H1 (cell line): ENCODE data around the gene CYBRD1. TPM values are rescaled to one million over a fixed set of nuclear protein-coding genes. Genes with fewer than 3 reads are reported as not detected.

ENCODE experiments used
- CTCF ChIA-PET: fragments of 300-600 bp; sonication (Branson Sonifier 250); formaldehyde crosslinking; loops from one replicate; lab custom pipeline; 2021; ENCODE audit not compliant: partially characterized antibody; lab: Charles Lee
- POLR2A ChIA-PET: fragments of 300-600 bp; sonication (Branson Sonifier 250); formaldehyde crosslinking; loops from one replicate; lab custom pipeline; 2021; ENCODE audit warnings: inconsistent platforms; ENCODE audit not compliant: partially characterized antibody; lab: Charles Lee
- DNase-seq, 2 experiments: peaks; one replicate each; pipeline versions ENCODE4 v3.0.0 to v3.0.0-alpha.2; 2010 to 2022; ENCODE audit warnings: low spot score in 2 of 2, low read depth in 1 of 2, mixed read lengths in 1 of 2
- FAIRE-seq: peaks from 2 replicates; lab custom pipeline; 2011; peaks lifted over from hg19 to GRCh38; lab: Jason Lieb, UNC
- H2AFZ ChIP-seq: 2 replicates; pipeline ENCODE4 v1.8.1; 2012; ENCODE audit warnings: low read length, inconsistent platforms
- H2AK5ac ChIP-seq: 2 replicates; pipeline ENCODE4 v1.6.1; 2013; ENCODE audit warnings: low read depth, low read length
- H2BK120ac ChIP-seq: replicated peaks from 2 replicates; pipeline ENCODE3; 2013; ENCODE audit warnings: low read depth, low read length, inconsistent platforms
- H2BK12ac ChIP-seq: 2 replicates; pipeline ENCODE4 v1.6.1; 2013; ENCODE audit warnings: low read depth, low read length
- H2BK15ac ChIP-seq: 2 replicates; pipeline ENCODE4 v1.6.1; 2013; ENCODE audit warnings: low read length
- H2BK20ac ChIP-seq: 2 replicates; pipeline ENCODE4 v1.6.1; 2013; ENCODE audit warnings: low read length
- H2BK5ac ChIP-seq: 2 replicates; pipeline ENCODE4 v1.6.1; 2013; ENCODE audit warnings: low read depth, low read length
- H3K14ac ChIP-seq: 2 replicates; pipeline ENCODE4 v1.6.1; 2013; ENCODE audit warnings: inconsistent platforms; ENCODE audit not compliant: insufficient read length
- H3K18ac ChIP-seq: 2 replicates; pipeline ENCODE4 v1.6.1; 2013; ENCODE audit warnings: low read length; ENCODE audit errors: extremely low read depth
- H3K23ac ChIP-seq: 2 replicates; pipeline ENCODE4 v1.6.1; 2013; ENCODE audit warnings: inconsistent platforms; ENCODE audit not compliant: insufficient read length
- H3K23me2 ChIP-seq: 2 replicates; pipeline ENCODE4 v1.6.1; 2013; ENCODE audit warnings: low read depth, low read length
- H3K27ac ChIP-seq: 2 replicates; pipeline ENCODE4 v1.6.1; 2011; ENCODE audit warnings: low read depth, low read length, inconsistent platforms
- H3K27me3 ChIP-seq, 4 experiments: replicated peaks in 1 of 4; 1 replicate in 1 of 4; 2 replicates in 3 of 4; pipeline versions ENCODE4 v1.6.1 to v1.8.1; 2011 to 2013; ENCODE audit warnings: low read length in 3 of 4, mild to moderate bottlenecking in 3 of 4, inconsistent platforms in 2 of 4, mixed read lengths in 2 of 4, moderate library complexity in 1 of 4; ENCODE audit not compliant: control insufficient read depth in 3 of 4, insufficient read depth in 3 of 4; ENCODE audit errors: extremely low read depth in 1 of 4
- H3K36me3 ChIP-seq, 4 experiments: 2 replicates each; pipeline versions ENCODE4 v1.6.1 to v1.8.1; 2011 to 2013; ENCODE audit warnings: mild to moderate bottlenecking in 4 of 4, low read length in 3 of 4, moderate library complexity in 2 of 4, control low read depth in 1 of 4, inconsistent platforms in 1 of 4; ENCODE audit not compliant: insufficient read depth in 4 of 4, control insufficient read depth in 2 of 4
- H3K4ac ChIP-seq: replicated peaks from 2 replicates; pipeline ENCODE3; 2013; ENCODE audit warnings: low read length, low read depth, mixed read lengths, inconsistent platforms; ENCODE audit not compliant: insufficient read length
- H3K4me1 ChIP-seq, 4 experiments: replicated peaks in 1 of 4; 1 replicate in 1 of 4; 2 replicates in 3 of 4; pipeline versions ENCODE4 v1.6.1 to v1.8.1; 2011 to 2013; ENCODE audit warnings: low read length in 3 of 4, inconsistent platforms in 2 of 4, mixed read lengths in 1 of 4; ENCODE audit not compliant: insufficient read depth in 4 of 4, control insufficient read depth in 3 of 4
- H3K4me2 ChIP-seq, 2 experiments: 2 replicates each; pipeline versions ENCODE4 v1.6.1 to v1.8.1; 2011 to 2013; ENCODE audit warnings: low read depth in 2 of 2, low read length in 2 of 2, control low read depth in 1 of 2, inconsistent platforms in 1 of 2, mild to moderate bottlenecking in 1 of 2; ENCODE audit not compliant: insufficient read depth in 1 of 2
- H3K4me3 ChIP-seq, 4 experiments: fragments of 200-600, 300-600 bp in 1 of 4; sonication (generic), shearing (Covaris generic), sonication (Bioruptor Twin) in 1 of 4; 2 replicates each; pipeline versions ENCODE4 v1.5.1 to v1.8.1; 2011 to 2016; ENCODE audit warnings: low read length in 4 of 4, low read depth in 3 of 4, control low read depth in 2 of 4, inconsistent platforms in 2 of 4, mild to moderate bottlenecking in 2 of 4, mixed read lengths in 1 of 4, moderate library complexity in 1 of 4; ENCODE audit not compliant: insufficient read depth in 2 of 4; ENCODE audit errors: extremely low read depth in 1 of 4
- H3K56ac ChIP-seq: replicated peaks from 2 replicates; pipeline ENCODE3; 2013; ENCODE audit warnings: low read depth, mild to moderate bottlenecking, mixed read lengths, low read length, inconsistent platforms; ENCODE audit not compliant: insufficient read length
- H3K79me1 ChIP-seq: 2 replicates; pipeline ENCODE4 v1.6.1; 2013; ENCODE audit warnings: low read depth, low read length, control low read depth
- H3K79me2 ChIP-seq, 2 experiments: 2 replicates each; pipeline versions ENCODE4 v1.6.1 to v1.8.1; 2012 to 2013; ENCODE audit warnings: low read length in 2 of 2, mild to moderate bottlenecking in 2 of 2, inconsistent platforms in 1 of 2; ENCODE audit not compliant: insufficient read depth in 2 of 2, control insufficient read depth in 1 of 2
- H3K9ac ChIP-seq, 4 experiments: replicated peaks in 1 of 4; 1 replicate in 1 of 4; 2 replicates in 3 of 4; pipeline versions ENCODE4 v1.6.1 to v1.8.1; 2011 to 2013; ENCODE audit warnings: low read depth in 3 of 4, low read length in 3 of 4, control low read depth in 2 of 4, mild to moderate bottlenecking in 2 of 4, moderate library complexity in 2 of 4, inconsistent platforms in 1 of 4; ENCODE audit errors: extremely low read depth in 1 of 4
- H3K9me3 ChIP-seq, 2 experiments: 2 replicates each; pipeline versions ENCODE4 v1.6.1 to v1.8.1; 2012 to 2013; ENCODE audit warnings: mild to moderate bottlenecking in 2 of 2, moderate library complexity in 2 of 2, control low read depth in 1 of 2, inconsistent platforms in 1 of 2, low read depth in 1 of 2, low read length in 1 of 2, mixed read lengths in 1 of 2; ENCODE audit not compliant: insufficient read depth in 2 of 2
- H4K20me1 ChIP-seq, 2 experiments: replicated peaks in 1 of 2; 2 replicates each; pipeline versions ENCODE3 to v1.8.1; 2011 to 2013; ENCODE audit warnings: inconsistent platforms in 2 of 2, low read length in 2 of 2, mild to moderate bottlenecking in 1 of 2; ENCODE audit not compliant: insufficient read depth in 2 of 2, control insufficient read depth in 1 of 2
- H4K5ac ChIP-seq: 2 replicates; pipeline ENCODE4 v1.6.1; 2013; ENCODE audit warnings: low read length, low read depth, mixed read lengths, inconsistent platforms; ENCODE audit not compliant: insufficient read length
- H4K8ac ChIP-seq: 2 replicates; pipeline ENCODE4 v1.8.0; 2013; ENCODE audit warnings: mild to moderate bottlenecking, moderate library complexity, low read length, inconsistent platforms; ENCODE audit not compliant: insufficient read depth; ENCODE audit errors: extremely low read depth
- H4K91ac ChIP-seq: replicated peaks from 2 replicates; pipeline ENCODE3; 2013; ENCODE audit warnings: low read length, mixed read lengths, inconsistent platforms; ENCODE audit not compliant: insufficient read length
- BRCA1 ChIP-seq: IDR thresholded peaks from 2 replicates; pipeline ENCODE4 v1.6.1; 2012; ENCODE audit warnings: low read depth, low read length, improper control_type of control experiment
- HDAC2 ChIP-seq, 2 experiments: fragments of 300-600 bp in 1 of 2; sonication (generic) in 1 of 2; IDR thresholded peaks; 2 replicates each; pipeline ENCODE4 v1.6.1; 2011 to 2012; ENCODE audit warnings: low read depth in 2 of 2, low read length in 2 of 2, mild to moderate bottlenecking in 2 of 2, moderate library complexity in 2 of 2, borderline replicate concordance in 1 of 2, inconsistent platforms in 1 of 2
- JUND ChIP-seq: IDR thresholded peaks from 2 replicates; pipeline ENCODE4 v1.6.1; 2011; ENCODE audit warnings: mild to moderate bottlenecking, improper control_type of control experiment, low read length
- KDM1A ChIP-seq: fragments of 200-600, 300-600 bp; sonication (generic); IDR thresholded peaks from 2 replicates; pipeline ENCODE4 v1.7.1; 2016; ENCODE audit warnings: mild to moderate bottlenecking, low read length, borderline replicate concordance
- KDM5A ChIP-seq: fragments of 200-600 bp; IDR thresholded peaks from 2 replicates; pipeline ENCODE4 v1.7.1; 2012; ENCODE audit warnings: mild to moderate bottlenecking, low read length, inconsistent platforms, mixed read lengths
- RAD21 ChIP-seq, 2 experiments: IDR thresholded peaks in 1 of 2; conservative IDR thresholded peaks in 1 of 2; 2 replicates each; pipeline ENCODE4 v1.6.1; 2011; ENCODE audit warnings: low read depth in 2 of 2, low read length in 2 of 2, improper control_type of control experiment in 1 of 2, inconsistent platforms in 1 of 2, mild to moderate bottlenecking in 1 of 2, moderate library complexity in 1 of 2
- TEAD4 ChIP-seq: IDR thresholded peaks from 2 replicates; pipeline ENCODE4 v1.6.1; 2012; ENCODE audit warnings: low read depth, low read length, inconsistent platforms, mixed read lengths
- YY1 ChIP-seq: IDR thresholded peaks from 2 replicates; pipeline ENCODE4 v1.6.1; 2011; ENCODE audit warnings: low read depth, mild to moderate bottlenecking, low read length
- ZNF274 ChIP-seq: IDR thresholded peaks from 2 replicates; pipeline ENCODE4 v1.7.0; 2012; ENCODE audit warnings: low read length, borderline replicate concordance; ENCODE audit errors: extremely low read depth
- WGBS, 2 experiments: shearing (Covaris generic) in 1 of 2; methylation state at CpG; one replicate each; pipeline versions ENCODE4 v1.1.6 to v1.1.7; 2013 to 2015; ENCODE audit warnings: low lambda C conversion rate in 2 of 2, mixed read lengths in 2 of 2, inconsistent platforms in 1 of 2, low coverage in 1 of 2, missing lambda C conversion rate in 1 of 2; ENCODE audit not compliant: insufficient replicate concordance in 2 of 2, insufficient coverage in 1 of 2, insufficient read length in 1 of 2; ENCODE audit errors: extremely low coverage in 1 of 2, missing lambda C conversion rate in 1 of 2; 5-methylcytosine and 5-hydroxymethylcytosine counted together
- polyA plus RNA-seq, 7 experiments: library from polyadenylated mRNA; depleted of rRNA in 3 of 7; stranded (reverse) in 5 of 7; unstranded in 2 of 7; fragments of >200 nt in 5 of 7; fragments of 200-250 nt in 2 of 7; gene quantifications; 1 replicate in 5 of 7; 2 replicates in 1 of 7; 4 replicates in 1 of 7; pipeline versions ENCODE4 v1.2.1 to v1.2.3, GENCODE V29; 2011 to 2013; ENCODE audit warnings: missing spikeins in 2 of 7, mixed read lengths in 2 of 7
- total RNA-seq: library from RNA; stranded (reverse); fragmentation: NEBNext Ultra II Directional; extraction: Animal tissue kit (Norgen Biotek cat#: 25700); gene quantifications from 2 replicates; pipeline ENCODE4 v1.2.1, GENCODE V29; 2021
- TF ChIP-seq, protein P1 (sequence below), 3 experiments: IDR thresholded peaks; 1 replicate in 2 of 3; 2 replicates in 1 of 3; pipeline versions ENCODE4 v1.5.1 to v1.6.1; 2011; ENCODE audit warnings: low read length in 3 of 3, mild to moderate bottlenecking in 3 of 3, inconsistent platforms in 2 of 3, low read depth in 1 of 3, moderate library complexity in 1 of 3; ENCODE audit not compliant: insufficient read depth in 1 of 3; ENCODE audit errors: control extremely low read depth in 1 of 3

The CYBRD1 gene
- total and polyA plus RNA-seq, 2 of the 8 experiments (the other 6 are each of a cell fraction or from before 2014, with no cell fraction given): 10.7 to 12.6 TPM

DNA sequence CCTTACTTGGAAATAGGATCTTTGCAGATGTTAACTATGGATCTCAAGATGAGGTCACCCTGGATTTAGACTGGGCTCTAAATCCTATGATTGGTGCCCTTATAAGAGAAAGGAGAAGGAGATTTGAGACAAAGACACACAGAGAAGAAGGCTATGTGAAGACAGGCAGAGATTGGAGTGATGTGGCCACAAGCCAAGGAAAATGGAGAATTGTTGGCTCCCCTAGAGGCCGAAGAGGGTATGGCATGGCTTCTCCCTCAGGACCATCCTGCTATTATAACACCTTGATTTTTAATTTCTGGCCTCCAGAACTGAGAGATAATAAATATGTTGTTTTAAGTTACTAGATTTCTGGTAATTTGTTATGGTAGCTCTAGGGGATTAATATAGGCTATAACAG lies 7.6 kb downstream of the CYBRD1 start:
- 72% methylated on average over 1 of the region's 1 CpG; no CpG with 5 or more reads in 1 of the 2 experiments for WGBS, 2 experiments
- ChIA-PET CTCF (interaction anchor here (0.7 to 4.5 kb wide), 14 partner anchors 8 to 557 kb away, joined by 3 to 32 read pairs (median 4); partner anchors contain the start of gene CYBRD1), POLR2A (interaction anchor here (0.7 kb wide), 1 partner anchor 60 kb away, joined by 3 read pairs; no protein-coding TSS in a partner anchor)
- no peak overlapping the region for H3K14ac ChIP-seq
- H3K4me3 ChIP-seq: no peak overlapping the region
- FAIRE-seq (no peak), DNase-seq (peak in 1 of 2 experiments; percentile 62)
- no peak overlapping the region for H4K91ac ChIP-seq
- no peaks in the 10 kb centered on the region for H3K79me1 ChIP-seq
- H4K5ac ChIP-seq: no peak overlapping the region
- no peak overlapping the region for H3K4me2 ChIP-seq
- H2BK20ac ChIP-seq: no peak overlapping the region
- H2AK5ac ChIP-seq: no peak overlapping the region
- no peak overlapping the region for H3K4ac ChIP-seq
- H3K23me2 ChIP-seq: no peaks in the 10 kb centered on the region
- H3K27me3 ChIP-seq: no peaks in the 10 kb centered on the region
- H3K9me3 ChIP-seq: peaks cover 3 to 6% of the 10 kb centered on the region in 2 experiments; a peak in 3 of 4 replicates
- no peaks in the 10 kb centered on the region for H3K4me1 ChIP-seq
- no peak overlapping the region for H2AFZ ChIP-seq
- no peak overlapping the region for H2BK5ac ChIP-seq
- H2BK12ac ChIP-seq: no peak overlapping the region
- H3K56ac ChIP-seq: no peak overlapping the region
- no peak overlapping the region for H2BK15ac ChIP-seq
- H2BK120ac ChIP-seq: no peak overlapping the region
- no peak overlapping the region for H3K23ac ChIP-seq
- no peak overlapping the region for H3K9ac ChIP-seq
- peaks cover 0 to 40% of the 10 kb centered on the region in 2 experiments; a peak in 2 of 4 replicates for H3K79me2 ChIP-seq
- H3K27ac ChIP-seq: no peak overlapping the region
- H3K18ac ChIP-seq: no peak overlapping the region
- H4K8ac ChIP-seq: no peak overlapping the region
- H4K20me1 ChIP-seq: peaks cover 0 to 2% of the 10 kb centered on the region in 2 experiments
- no peaks in the 10 kb centered on the region for H3K36me3 ChIP-seq
- TF ChIP-seq JUND: no peak
- TF ChIP-seq TEAD4: no peak
- TF ChIP-seq RAD21 (IDR thresholded peaks at IDR 0.05 in 1 of 2, conservative IDR thresholded peaks at IDR 0.05 in 1 of 2; ENCODE audit: low read depth in 2 of 2, low read length in 2 of 2): peak; percentile 25 to 33; a peak in 3 of 4 replicates
- TF ChIP-seq BRCA1: no peak
- TF ChIP-seq ZNF274: no peak
- TF ChIP-seq, protein P1, sequence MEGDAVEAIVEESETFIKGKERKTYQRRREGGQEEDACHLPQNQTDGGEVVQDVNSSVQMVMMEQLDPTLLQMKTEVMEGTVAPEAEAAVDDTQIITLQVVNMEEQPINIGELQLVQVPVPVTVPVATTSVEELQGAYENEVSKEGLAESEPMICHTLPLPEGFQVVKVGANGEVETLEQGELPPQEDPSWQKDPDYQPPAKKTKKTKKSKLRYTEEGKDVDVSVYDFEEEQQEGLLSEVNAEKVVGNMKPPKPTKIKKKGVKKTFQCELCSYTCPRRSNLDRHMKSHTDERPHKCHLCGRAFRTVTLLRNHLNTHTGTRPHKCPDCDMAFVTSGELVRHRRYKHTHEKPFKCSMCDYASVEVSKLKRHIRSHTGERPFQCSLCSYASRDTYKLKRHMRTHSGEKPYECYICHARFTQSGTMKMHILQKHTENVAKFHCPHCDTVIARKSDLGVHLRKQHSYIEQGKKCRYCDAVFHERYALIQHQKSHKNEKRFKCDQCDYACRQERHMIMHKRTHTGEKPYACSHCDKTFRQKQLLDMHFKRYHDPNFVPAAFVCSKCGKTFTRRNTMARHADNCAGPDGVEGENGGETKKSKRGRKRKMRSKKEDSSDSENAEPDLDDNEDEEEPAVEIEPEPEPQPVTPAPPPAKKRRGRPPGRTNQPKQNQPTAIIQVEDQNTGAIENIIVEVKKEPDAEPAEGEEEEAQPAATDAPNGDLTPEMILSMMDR (IDR thresholded peaks at IDR 0.05; ENCODE audit: control extremely low read depth in 1 of 3, insufficient read depth in 1 of 3, low read depth in 1 of 3, low read length in 3 of 3): peak; percentile 36 to 82 (median 67)
- TF ChIP-seq YY1: no peak
- no peak for TF ChIP-seq KDM5A
- TF ChIP-seq KDM1A: peak; percentile 73
- peak in 1 of 2 experiments; percentile 54; a peak in 1 of 4 replicates for TF ChIP-seq HDAC2 (IDR thresholded peaks at IDR 0.05; ENCODE audit: borderline replicate concordance in 1 of 2, low read depth in 2 of 2, low read length in 2 of 2)
